Measurements from ENCODE around the gene DCHS2.

Gene DCHS2

GRCh38 chr4:154414796-154415195, 76.8 kb downstream of the DCHS2 start:
- Histone ChIP-seq H3K36me3 (peaks cover 0 to 11% (median 0%) of the 10 kb centered on the region in 11 experiments; a peak in 4 of 22 replicates), H3K9me3 (replicated peaks in 1 of 11) (peaks cover 0 to 17% (median 13%) of the 10 kb centered on the region in 11 experiments; a peak in 14 of 22 replicates), H3K27ac (no peak overlapping the region), H3K4me2 (no peak overlapping the region), H3K4me3 (no peak overlapping the region), H3K4me1 (peaks cover 10 to 37% (median 21%) of the 10 kb centered on the region in 10 experiments; a peak in 17 of 20 replicates), H3K27me3 (no peaks in the 10 kb centered on the region), H4K20me1 (no peaks in the 10 kb centered on the region), H3K9ac (no peak overlapping the region)
- no peak for TF ChIP-seq Cebpa-rat (IDR thresholded peaks at IDR 0.05)

GRCh38 chr4:154414371-154414770, 77.2 kb downstream of the DCHS2 start:
- H3K9me3 ChIP-seq (replicated peaks in 1 of 11): peaks cover 4 to 21% (median 17%) of the 10 kb centered on the region in 11 experiments; a peak in 14 of 22 replicates
- no peak overlapping the region for H3K4me3 ChIP-seq
- no peaks in the 10 kb centered on the region for H3K27me3 ChIP-seq
- peaks cover 10 to 37% (median 21%) of the 10 kb centered on the region in 10 experiments; a peak in 17 of 20 replicates for H3K4me1 ChIP-seq
- H4K20me1 ChIP-seq: no peaks in the 10 kb centered on the region
- H3K4me2 ChIP-seq: no peak overlapping the region
- no peak overlapping the region for H3K27ac ChIP-seq
- H3K36me3 ChIP-seq: peaks cover 0 to 16% (median 0%) of the 10 kb centered on the region in 11 experiments; a peak in 6 of 22 replicates
- H3K9ac ChIP-seq: no peak overlapping the region
- TF ChIP-seq Cebpa-rat (IDR thresholded peaks at IDR 0.05): no peak

DNA sequence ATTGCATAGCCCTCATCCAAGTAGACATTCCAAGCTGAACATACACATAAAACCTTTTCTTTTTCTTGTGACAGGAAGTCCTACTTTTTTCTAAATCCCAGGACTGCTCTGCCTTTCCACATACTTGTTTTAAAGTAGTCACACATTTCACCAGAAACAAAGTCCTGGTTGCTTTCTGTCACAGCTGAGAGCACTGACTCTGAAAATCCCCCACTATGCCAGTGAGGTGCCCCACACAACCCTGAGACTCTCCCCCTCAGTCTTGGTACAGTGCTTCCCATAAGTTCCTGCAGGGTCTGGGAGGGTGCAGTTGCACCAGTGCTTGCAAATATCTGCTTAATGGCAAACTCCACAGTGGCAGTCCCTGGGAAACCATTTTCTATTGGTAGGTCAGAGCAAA, 84.2 kb downstream of the DCHS2 start:
- Histone ChIP-seq H3K9ac (no peak overlapping the region), H3K27ac (no peak overlapping the region), H3K4me1 (peaks cover 0 to 19% (median 10%) of the 10 kb centered on the region in 10 experiments; a peak in 15 of 20 replicates), H3K27me3 (no peaks in the 10 kb centered on the region), H3K9me3 (replicated peaks in 1 of 11) (peaks cover 4 to 56% (median 37%) of the 10 kb centered on the region in 11 experiments; a peak in 16 of 22 replicates), H3K36me3 (peaks cover 0 to 38% (median 7%) of the 10 kb centered on the region in 11 experiments; a peak in 8 of 22 replicates), H3K4me2 (peak overlapping the region in 2 of 11 experiments; percentile 6 to 10; a peak in 1 of 22 replicates), H4K20me1 (no peaks in the 10 kb centered on the region), H3K4me3 (no peak overlapping the region)
- TF ChIP-seq Cebpa-rat (IDR thresholded peaks at IDR 0.05): no peak

- Histone ChIP-seq H3K36me3 (peaks cover 0 to 34% (median 7%) of the 10 kb centered on the region in 11 experiments; a peak in 6 of 22 replicates), H3K4me2 (peak overlapping the region in 3 of 11 experiments; percentile 3 to 39 (median 29); a peak in 3 of 22 replicates), H3K27me3 (no peaks in the 10 kb centered on the region), H3K9ac (no peak overlapping the region), H3K4me1 (peaks cover 0 to 19% (median 10%) of the 10 kb centered on the region in 10 experiments; a peak in 15 of 20 replicates), H3K9me3 (replicated peaks in 1 of 11) (peaks cover 4 to 55% (median 35%) of the 10 kb centered on the region in 11 experiments; a peak in 16 of 22 replicates), H4K20me1 (no peaks in the 10 kb centered on the region), H3K27ac (no peak overlapping the region), H3K4me3 (no peak overlapping the region)
- TF ChIP-seq Cebpa-rat (IDR thresholded peaks at IDR 0.05): no peak
Observed at GRCh38 chr4:154406018-154406795, 85.4 kb downstream of the DCHS2 start.

DNA sequence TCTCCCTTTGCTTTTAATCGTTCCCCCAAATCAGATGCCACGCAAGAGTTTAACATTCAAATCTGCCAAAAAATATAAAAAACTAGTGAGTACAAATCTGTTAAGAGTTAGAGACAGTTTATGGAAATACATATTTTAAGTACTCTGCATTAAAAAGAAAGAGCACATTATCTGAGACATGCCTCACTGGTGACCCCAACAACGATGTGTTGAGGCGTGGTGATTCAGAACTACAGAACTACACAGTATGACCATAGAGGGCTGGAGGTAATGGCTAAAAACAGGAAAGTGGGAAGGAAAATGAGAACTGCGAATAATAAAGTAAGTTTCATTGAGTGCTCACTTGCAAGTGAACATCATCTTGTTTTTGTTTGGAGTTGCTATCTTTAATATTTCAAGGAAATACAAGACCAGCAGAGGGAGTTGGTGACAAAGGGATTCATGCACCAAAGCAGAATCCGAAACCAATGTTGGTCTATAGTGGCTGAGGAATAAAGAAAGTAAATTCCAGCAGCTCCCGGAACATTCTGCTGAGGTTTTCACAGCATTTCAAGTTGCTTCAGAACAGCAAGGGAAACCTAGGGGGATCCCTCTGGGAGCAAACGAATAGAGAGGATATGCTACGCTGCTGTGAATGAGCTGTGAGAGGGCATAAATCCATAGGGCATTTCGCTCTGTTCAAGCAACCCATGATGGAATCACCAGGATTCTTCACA, 92.2 kb downstream of the DCHS2 start:
- Histone ChIP-seq H3K4me2 (peak overlapping the region in 3 of 11 experiments; percentile 8 to 27 (median 26); a peak in 2 of 22 replicates), H3K4me3 (no peak overlapping the region)

DNA sequence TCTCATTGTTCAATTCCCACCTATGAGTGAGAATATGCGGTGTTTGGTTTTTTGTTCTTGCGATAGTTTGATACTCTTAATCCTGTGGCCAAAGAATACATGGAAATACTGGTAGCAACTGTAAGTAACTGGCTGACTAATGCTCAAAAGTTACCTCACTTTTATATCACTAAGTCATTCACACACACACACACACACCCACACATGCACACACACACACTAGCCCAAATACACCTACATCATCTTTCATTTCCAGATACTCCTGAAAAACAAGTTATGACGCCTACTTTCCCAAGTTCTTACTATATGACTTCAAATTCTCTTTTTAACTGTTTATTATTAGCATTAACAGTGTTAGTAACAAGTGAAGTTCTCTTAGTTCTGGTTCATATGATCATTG, 101.3 kb downstream of the DCHS2 start:
- H3K4me3 ChIP-seq: no peak overlapping the region
- no peak overlapping the region for H3K4me2 ChIP-seq
- no peaks in the 10 kb centered on the region for H3K4me1 ChIP-seq
- no peaks in the 10 kb centered on the region for H4K20me1 ChIP-seq
- no peaks in the 10 kb centered on the region for H3K27me3 ChIP-seq
- H3K27ac ChIP-seq: no peak overlapping the region
- H3K9me3 ChIP-seq (replicated peaks in 1 of 11): peaks cover 0 to 24% (median 10%) of the 10 kb centered on the region in 11 experiments; a peak in 17 of 22 replicates
- peaks cover 0 to 26% (median 0%) of the 10 kb centered on the region in 11 experiments; a peak in 6 of 22 replicates for H3K36me3 ChIP-seq
- no peak overlapping the region for H3K9ac ChIP-seq
- no peak for TF ChIP-seq Cebpa-rat (IDR thresholded peaks at IDR 0.05)

More for the DNA sequence above, 92.2 kb downstream of the DCHS2 start:
- Histone ChIP-seq H3K4me1 (peaks cover 0 to 19% (median 10%) of the 10 kb centered on the region in 10 experiments; a peak in 11 of 20 replicates), H3K36me3 (peaks cover 0 to 19% (median 2%) of the 10 kb centered on the region in 11 experiments; a peak in 7 of 22 replicates), H3K27ac (no peak overlapping the region), H3K27me3 (no peaks in the 10 kb centered on the region), H4K20me1 (no peaks in the 10 kb centered on the region), H3K9me3 (replicated peaks in 1 of 11) (peaks cover 0 to 47% (median 21%) of the 10 kb centered on the region in 11 experiments; a peak in 17 of 22 replicates), H3K9ac (no peak overlapping the region)
- no peak for TF ChIP-seq Cebpa-rat (IDR thresholded peaks at IDR 0.05)

DNA sequence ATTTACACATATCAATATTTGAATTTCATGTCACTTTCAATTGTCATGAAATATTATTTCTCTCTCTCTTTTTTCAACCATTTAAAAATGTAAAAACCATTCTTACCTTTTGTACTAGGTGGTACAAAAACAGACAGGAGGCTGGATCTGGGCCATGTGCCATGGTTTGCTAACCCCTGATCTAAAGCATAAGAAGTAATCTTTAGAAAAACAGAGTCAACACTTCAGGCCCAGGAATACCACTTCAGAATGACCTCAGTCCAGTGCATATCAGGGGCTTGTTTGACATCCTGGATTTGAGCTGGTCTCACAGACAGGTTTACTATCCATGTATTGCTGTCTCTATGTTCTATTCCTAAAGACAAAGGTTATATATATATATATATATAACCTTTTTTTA, 102.5 kb downstream of the DCHS2 start:
- no peak overlapping the region for H3K9ac ChIP-seq
- no peak overlapping the region for H3K27ac ChIP-seq
- no peaks in the 10 kb centered on the region for H3K27me3 ChIP-seq
- H3K4me3 ChIP-seq: no peak overlapping the region
- no peaks in the 10 kb centered on the region for H4K20me1 ChIP-seq
- peaks cover 0 to 24% (median 17%) of the 10 kb centered on the region in 11 experiments; a peak in 19 of 22 replicates for H3K9me3 ChIP-seq (replicated peaks in 1 of 11)
- H3K36me3 ChIP-seq: peaks cover 0 to 20% (median 0%) of the 10 kb centered on the region in 11 experiments; a peak in 4 of 22 replicates
- no peaks in the 10 kb centered on the region for H3K4me1 ChIP-seq
- no peak overlapping the region for H3K4me2 ChIP-seq
- TF ChIP-seq Cebpa-rat (IDR thresholded peaks at IDR 0.05): no peak

GRCh38 chr4:154384012-154384411, 107.6 kb downstream of the DCHS2 start:
- H3K36me3 ChIP-seq: peaks cover 0 to 29% (median 5%) of the 10 kb centered on the region in 11 experiments; a peak in 10 of 22 replicates
- no peaks in the 10 kb centered on the region for H4K20me1 ChIP-seq
- peaks cover 0 to 25% (median 15%) of the 10 kb centered on the region in 10 experiments; a peak in 14 of 20 replicates for H3K4me1 ChIP-seq

More at GRCh38 chr4:154384012-154384411, 107.6 kb downstream of the DCHS2 start:
- H3K9me3 ChIP-seq (replicated peaks in 1 of 11): peaks cover 22 to 63% (median 54%) of the 10 kb centered on the region in 11 experiments
- no peak overlapping the region for H3K4me3 ChIP-seq
- H3K27ac ChIP-seq: no peak overlapping the region
- H3K27me3 ChIP-seq: no peaks in the 10 kb centered on the region
- H3K9ac ChIP-seq: no peak overlapping the region
- TF ChIP-seq Cebpa-rat (IDR thresholded peaks at IDR 0.05): no peak
- no peak overlapping the region for H3K4me2 ChIP-seq
